Measurements from ENCODE around the gene EPM2A.

- TF ChIP-seq CTCF (IDR thresholded peaks at IDR 0.05) (no peak), POLR2A (IDR thresholded peaks at IDR 0.05) (no peak), POLR2AphosphoS5 (IDR thresholded peaks at IDR 0.05) (no peak), EP300 (IDR thresholded peaks at IDR 0.05) (no peak)
Observed at GRCh38 chr6:145694083-145694737, 41.1 kb downstream of the EPM2A start.
